Glutamatergic neuron (in vitro differentiated cells): ENCODE measurements around the gene RAD51D. TPM values are rescaled to one million over a fixed set of nuclear protein-coding genes. Genes with fewer than 3 reads are reported as not detected.

Source experiments
- DNase-seq: peaks from one replicate; pipeline ENCODE4 v3.0.0; 2022
- H3K27ac Mint-ChIP-seq: one replicate; pipeline ENCODE4 v1.8.0; 2020; ENCODE audit warnings: mild to moderate bottlenecking, mixed read lengths, inconsistent platforms; ENCODE audit not compliant: unreplicated experiment
- H3K27me3 Mint-ChIP-seq: one replicate; pipeline ENCODE4 v1.8.0; 2020; ENCODE audit warnings: mild to moderate bottlenecking, moderate library complexity, mixed read lengths, inconsistent platforms; ENCODE audit not compliant: unreplicated experiment
- H3K36me3 Mint-ChIP-seq: one replicate; pipeline ENCODE4 v1.8.0; 2020; ENCODE audit warnings: mild to moderate bottlenecking, mixed read lengths, inconsistent platforms; ENCODE audit not compliant: unreplicated experiment
- H3K4me1 Mint-ChIP-seq: one replicate; pipeline ENCODE4 v1.8.0; 2020; ENCODE audit warnings: mild to moderate bottlenecking, low read depth, mixed read lengths, inconsistent platforms; ENCODE audit not compliant: unreplicated experiment
- H3K4me3 Mint-ChIP-seq: one replicate; pipeline ENCODE4 v1.8.0; 2020; ENCODE audit warnings: mild to moderate bottlenecking, mixed read lengths, inconsistent platforms; ENCODE audit not compliant: unreplicated experiment
- H3K9me3 Mint-ChIP-seq: one replicate; pipeline ENCODE4 v1.8.0; 2020; ENCODE audit warnings: mild to moderate bottlenecking, moderate library complexity, mixed read lengths, inconsistent platforms; ENCODE audit not compliant: unreplicated experiment
- total RNA-seq: library from RNA; stranded (reverse); fragmentation: NEBNext Ultra II Directional; extraction: Animal tissue kit (Norgen Biotek cat#: 25700); gene quantifications from one replicate; pipeline ENCODE4 v1.2.1, GENCODE V29; 2021; ENCODE audit not compliant: unreplicated experiment
- TF ChIP-seq, protein P1 (sequence below): fragments of 200-600 bp; sonication (generic); IDR thresholded peaks from one replicate; pipeline ENCODE4 v1.5.0; 2021; ENCODE audit not compliant: partially characterized antibody, unreplicated experiment

RAD51D gene
- total RNA-seq, 1 donor from 2014 or later, result 10.1 TPM

DNA sequence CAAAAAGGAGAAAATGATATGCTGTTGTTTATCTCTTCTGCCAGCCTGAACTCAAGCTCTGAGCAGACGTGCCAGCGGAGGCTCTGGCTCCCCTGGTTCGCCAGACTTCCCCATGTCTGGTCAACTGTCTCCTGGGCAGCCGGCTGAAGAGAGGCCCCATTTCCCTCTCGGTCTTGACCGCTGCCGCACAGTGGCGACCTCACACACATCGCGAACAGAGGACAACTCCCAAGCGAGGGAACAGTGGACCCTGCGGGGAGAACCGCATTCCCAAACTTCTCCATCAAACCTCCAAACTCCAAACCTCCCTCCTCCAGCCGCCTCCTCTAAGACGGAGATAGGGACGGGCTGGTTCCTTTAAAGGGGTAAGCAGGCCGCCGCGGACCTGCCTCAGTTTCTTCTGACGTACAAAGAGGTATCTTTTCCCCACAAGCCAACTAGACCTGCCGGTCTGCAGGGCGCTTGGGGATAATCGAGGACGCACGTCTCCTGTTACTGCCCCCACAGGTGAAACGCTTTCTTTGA, 31.2 kb downstream of the RAD51D start:
- peaks cover 3% of the 10 kb centered on the region for H3K36me3 Mint-ChIP-seq
- peak overlapping the region; percentile 66 for H3K27ac Mint-ChIP-seq
- peak; percentile 50 for DNase-seq
- peaks cover 7% of the 10 kb centered on the region for H3K27me3 Mint-ChIP-seq
- H3K4me3 Mint-ChIP-seq, result peak overlapping the region; percentile 93
- H3K9me3 Mint-ChIP-seq, result no peaks in the 10 kb centered on the region
- H3K4me1 Mint-ChIP-seq, result no peaks in the 10 kb centered on the region
- TF ChIP-seq, protein P1, sequence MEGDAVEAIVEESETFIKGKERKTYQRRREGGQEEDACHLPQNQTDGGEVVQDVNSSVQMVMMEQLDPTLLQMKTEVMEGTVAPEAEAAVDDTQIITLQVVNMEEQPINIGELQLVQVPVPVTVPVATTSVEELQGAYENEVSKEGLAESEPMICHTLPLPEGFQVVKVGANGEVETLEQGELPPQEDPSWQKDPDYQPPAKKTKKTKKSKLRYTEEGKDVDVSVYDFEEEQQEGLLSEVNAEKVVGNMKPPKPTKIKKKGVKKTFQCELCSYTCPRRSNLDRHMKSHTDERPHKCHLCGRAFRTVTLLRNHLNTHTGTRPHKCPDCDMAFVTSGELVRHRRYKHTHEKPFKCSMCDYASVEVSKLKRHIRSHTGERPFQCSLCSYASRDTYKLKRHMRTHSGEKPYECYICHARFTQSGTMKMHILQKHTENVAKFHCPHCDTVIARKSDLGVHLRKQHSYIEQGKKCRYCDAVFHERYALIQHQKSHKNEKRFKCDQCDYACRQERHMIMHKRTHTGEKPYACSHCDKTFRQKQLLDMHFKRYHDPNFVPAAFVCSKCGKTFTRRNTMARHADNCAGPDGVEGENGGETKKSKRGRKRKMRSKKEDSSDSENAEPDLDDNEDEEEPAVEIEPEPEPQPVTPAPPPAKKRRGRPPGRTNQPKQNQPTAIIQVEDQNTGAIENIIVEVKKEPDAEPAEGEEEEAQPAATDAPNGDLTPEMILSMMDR, result no peak

DNA sequence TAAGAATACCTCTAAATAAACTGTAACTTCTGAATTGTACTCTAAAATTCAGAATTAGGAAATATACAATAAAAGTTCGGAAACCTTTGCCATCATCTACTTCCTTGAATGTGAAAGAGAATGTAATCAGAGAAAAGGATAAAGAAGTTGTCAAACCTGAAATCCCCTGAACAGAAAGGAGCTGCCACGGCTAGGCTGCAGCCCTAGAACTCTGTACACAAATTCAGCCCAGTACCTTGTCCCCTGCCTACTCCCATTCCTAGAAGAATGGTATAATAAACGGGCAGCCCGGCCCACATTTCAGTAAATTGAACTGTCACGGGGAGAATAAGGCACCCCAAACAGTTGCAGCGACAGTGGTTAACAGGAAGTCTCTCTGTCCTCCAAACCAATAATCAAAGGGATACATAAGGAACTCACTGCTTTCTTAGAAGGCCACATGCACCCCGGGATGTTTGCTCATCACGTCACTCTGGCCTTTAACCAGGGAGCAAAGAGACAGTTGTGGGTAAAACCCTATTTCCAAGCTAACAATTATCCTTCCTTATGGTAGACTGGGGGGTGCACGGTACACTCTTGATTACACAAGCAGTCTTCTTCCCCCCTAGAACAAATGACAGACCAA, 31.8 kb downstream of the RAD51D start:
- Mint-ChIP-seq H3K27me3 (peaks cover 7% of the 10 kb centered on the region), H3K4me3 (peak overlapping the region; percentile 93), H3K4me1 (no peaks in the 10 kb centered on the region), H3K9me3 (no peaks in the 10 kb centered on the region), H3K36me3 (no peaks in the 10 kb centered on the region), H3K27ac (peak overlapping the region; percentile 66)
- TF ChIP-seq, protein P1, result no peak
- DNase-seq, result no peak

DNA sequence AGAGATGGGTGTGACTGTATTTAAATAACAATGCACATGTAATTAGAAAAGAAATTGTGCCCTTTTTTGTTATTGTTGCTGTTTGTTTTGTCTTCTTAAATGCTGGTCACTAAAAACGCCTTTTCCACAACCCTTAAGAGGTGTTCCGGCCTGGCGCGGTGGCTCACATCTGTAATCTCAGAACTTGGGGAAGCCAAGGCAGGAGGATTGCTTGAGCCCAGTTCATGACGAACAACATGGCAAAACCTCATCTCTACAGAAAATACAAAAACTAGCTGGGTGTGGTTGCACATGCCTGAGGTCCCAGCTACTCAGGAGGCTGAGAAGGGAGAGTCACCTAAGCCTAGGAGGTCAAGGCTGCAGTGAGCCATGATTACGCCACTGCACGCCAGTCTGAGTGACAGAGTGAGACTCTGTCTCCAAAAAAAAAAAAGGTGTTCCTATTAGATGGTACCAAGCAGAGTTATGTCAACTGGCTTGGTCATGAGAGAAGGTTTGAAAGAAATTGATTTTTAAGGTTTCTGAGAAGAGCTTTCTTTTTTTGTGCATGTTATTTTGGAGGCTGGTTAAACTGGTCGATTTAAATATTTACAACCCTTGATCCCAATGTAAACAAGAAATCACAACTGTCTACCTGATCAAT, 32.6 kb downstream of the RAD51D start:
- Mint-ChIP-seq H3K4me3 (peak overlapping the region; percentile 93), H3K9me3 (no peaks in the 10 kb centered on the region), H3K27me3 (peaks cover 7% of the 10 kb centered on the region), H3K4me1 (no peaks in the 10 kb centered on the region), H3K36me3 (no peaks in the 10 kb centered on the region), H3K27ac (no peak overlapping the region)
- no peak for DNase-seq
- TF ChIP-seq, protein P1, result no peak

DNA sequence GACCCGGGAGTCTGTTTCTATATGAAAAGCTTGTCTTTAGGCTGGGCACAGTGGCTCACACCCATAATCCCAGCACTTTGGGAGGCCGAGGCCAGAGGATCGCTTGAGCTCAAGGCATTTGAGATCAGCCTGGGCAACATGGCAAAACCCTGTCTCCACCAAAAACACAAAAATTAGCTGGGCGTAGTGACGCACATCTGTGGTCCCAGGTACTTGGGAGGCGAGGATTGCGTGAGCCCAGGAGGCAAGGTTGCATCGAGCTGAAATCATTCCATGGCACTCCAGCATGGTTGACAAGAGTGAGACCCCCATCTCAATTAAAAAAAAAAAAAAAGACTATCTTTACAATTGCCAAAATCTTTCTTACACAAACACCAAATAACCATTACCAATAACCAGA, 33.5 kb downstream of the RAD51D start:
- no peak for DNase-seq
- Mint-ChIP-seq H3K27me3 (peaks cover 7% of the 10 kb centered on the region), H3K36me3 (no peaks in the 10 kb centered on the region), H3K4me1 (no peaks in the 10 kb centered on the region), H3K9me3 (no peaks in the 10 kb centered on the region), H3K4me3 (no peak overlapping the region), H3K27ac (no peak overlapping the region)
- TF ChIP-seq, protein P1, result no peak

DNA sequence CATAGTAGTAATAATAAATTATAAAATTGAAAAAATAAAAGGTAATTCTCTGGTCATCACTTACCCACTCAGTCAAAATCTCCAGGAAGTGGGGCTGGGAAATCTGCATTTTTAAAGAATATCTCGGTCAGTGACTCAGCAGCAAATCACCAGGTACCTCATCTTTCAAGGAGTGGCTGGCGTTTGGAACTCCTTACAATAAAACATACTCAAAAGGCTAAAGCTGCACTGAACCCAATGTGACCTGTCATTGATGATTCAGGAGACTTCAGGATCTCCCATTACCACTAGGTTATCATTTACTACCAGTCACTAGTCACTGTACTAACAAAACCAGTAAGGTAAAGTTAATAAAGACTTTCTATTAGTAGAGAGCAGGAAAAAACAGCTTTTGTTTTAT, 34.7 kb downstream of the RAD51D start:
- no peaks in the 10 kb centered on the region for H3K36me3 Mint-ChIP-seq
- no peak for DNase-seq
- H3K4me1 Mint-ChIP-seq, result no peaks in the 10 kb centered on the region
- no peaks in the 10 kb centered on the region for H3K9me3 Mint-ChIP-seq
- H3K27me3 Mint-ChIP-seq, result peaks cover 7% of the 10 kb centered on the region
- H3K27ac Mint-ChIP-seq, result no peak overlapping the region
- no peak overlapping the region for H3K4me3 Mint-ChIP-seq
- TF ChIP-seq, protein P1, result no peak
